KMS-11 (cell line): ENCODE data around the gene PCDHAC2.

Experiments
- H2AFZ ChIP-seq: fragments of 200-600 bp; sonication (generic); 2 replicates; pipeline ENCODE4 v1.6.1; 2016; ENCODE audit warnings: antibody characterized with exemption, mixed run types, low read depth
- H3K27ac ChIP-seq: fragments of 200-600 bp; sonication (generic); 2 replicates; pipeline ENCODE4 v1.6.1; 2016; ENCODE audit warnings: mild to moderate bottlenecking, mixed run types
- H3K27me3 ChIP-seq: fragments of 200-600 bp; sonication (generic); 2 replicates; pipeline ENCODE4 v1.6.1; 2017; ENCODE audit warnings: mild to moderate bottlenecking, low read depth, mixed run types, moderate library complexity; ENCODE audit not compliant: insufficient read depth
- H3K36me3 ChIP-seq: fragments of 200-600 bp; sonication (generic); 2 replicates; pipeline ENCODE4 v1.6.1; 2017; ENCODE audit warnings: mild to moderate bottlenecking, mixed run types; ENCODE audit not compliant: insufficient read depth
- H3K4me1 ChIP-seq: fragments of 200-600 bp; sonication (generic); 2 replicates; pipeline ENCODE4 v1.6.1; 2016; ENCODE audit warnings: mild to moderate bottlenecking, low read depth, mixed run types; ENCODE audit not compliant: poor library complexity, severe bottlenecking
- H3K4me2 ChIP-seq: fragments of 200-600 bp; sonication (generic); 2 replicates; pipeline ENCODE4 v1.7.0; 2016; ENCODE audit warnings: mild to moderate bottlenecking, mixed run types
- H3K4me3 ChIP-seq: fragments of 200-600 bp; sonication (generic); IDR thresholded peaks from 2 replicates; pipeline ENCODE4 v1.6.1; 2017; ENCODE audit warnings: low read depth, low read length, mixed read lengths; ENCODE audit not compliant: insufficient read depth
- H3K79me2 ChIP-seq: fragments of 200-600 bp; sonication (generic); 2 replicates; pipeline ENCODE4 v1.6.1; 2016; ENCODE audit warnings: low read depth, mixed run types; ENCODE audit not compliant: insufficient read depth
- H3K9ac ChIP-seq: fragments of 200-600 bp; sonication (generic); 2 replicates; pipeline ENCODE4 v1.6.1; 2016; ENCODE audit warnings: mild to moderate bottlenecking, mixed run types
- H4K20me1 ChIP-seq: fragments of 200-600 bp; sonication (generic); 2 replicates; pipeline ENCODE4 v1.6.1; 2016; ENCODE audit warnings: mild to moderate bottlenecking, mixed run types; ENCODE audit not compliant: insufficient read depth
- TF ChIP-seq, protein P1 (sequence below): fragments of 200-600 bp; sonication (generic); conservative IDR thresholded peaks from 2 replicates; pipeline ENCODE4 v1.6.1; 2017; ENCODE audit warnings: low read depth, mild to moderate bottlenecking, antibody characterized with exemption, low read length, moderate library complexity, mixed read lengths

Gene PCDHAC2

DNA sequence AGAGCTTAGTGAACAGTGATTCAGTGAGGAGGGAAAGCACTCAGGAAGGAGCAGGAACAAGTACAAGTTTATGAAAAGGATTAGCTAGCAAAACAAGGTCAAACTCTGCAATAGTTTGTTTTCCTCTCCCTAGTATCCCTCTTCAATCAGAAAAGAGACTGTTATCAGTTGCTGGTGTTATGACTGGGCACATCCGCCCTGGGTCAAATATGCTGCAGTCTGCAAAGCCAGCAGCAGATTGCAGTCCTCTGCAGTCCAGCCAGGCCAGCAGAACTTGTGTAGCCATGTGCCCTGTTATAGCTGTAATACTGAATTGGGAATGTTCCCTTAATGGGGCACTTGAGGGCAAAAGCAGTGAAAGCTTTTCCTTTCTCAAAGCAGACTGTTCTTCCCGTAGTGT, 12.0 kb downstream of the PCDHAC2 start:
- Histone ChIP-seq H3K9ac (no peak overlapping the region), H3K79me2 (no peaks in the 10 kb centered on the region), H3K27me3 (no peaks in the 10 kb centered on the region), H3K27ac (no peak overlapping the region), H3K36me3 (no peaks in the 10 kb centered on the region), H2AFZ (no peak overlapping the region), H4K20me1 (no peaks in the 10 kb centered on the region), H3K4me3 (no peak overlapping the region), H3K4me1 (no peaks in the 10 kb centered on the region), H3K4me2 (no peak overlapping the region)
- TF ChIP-seq, protein P1, sequence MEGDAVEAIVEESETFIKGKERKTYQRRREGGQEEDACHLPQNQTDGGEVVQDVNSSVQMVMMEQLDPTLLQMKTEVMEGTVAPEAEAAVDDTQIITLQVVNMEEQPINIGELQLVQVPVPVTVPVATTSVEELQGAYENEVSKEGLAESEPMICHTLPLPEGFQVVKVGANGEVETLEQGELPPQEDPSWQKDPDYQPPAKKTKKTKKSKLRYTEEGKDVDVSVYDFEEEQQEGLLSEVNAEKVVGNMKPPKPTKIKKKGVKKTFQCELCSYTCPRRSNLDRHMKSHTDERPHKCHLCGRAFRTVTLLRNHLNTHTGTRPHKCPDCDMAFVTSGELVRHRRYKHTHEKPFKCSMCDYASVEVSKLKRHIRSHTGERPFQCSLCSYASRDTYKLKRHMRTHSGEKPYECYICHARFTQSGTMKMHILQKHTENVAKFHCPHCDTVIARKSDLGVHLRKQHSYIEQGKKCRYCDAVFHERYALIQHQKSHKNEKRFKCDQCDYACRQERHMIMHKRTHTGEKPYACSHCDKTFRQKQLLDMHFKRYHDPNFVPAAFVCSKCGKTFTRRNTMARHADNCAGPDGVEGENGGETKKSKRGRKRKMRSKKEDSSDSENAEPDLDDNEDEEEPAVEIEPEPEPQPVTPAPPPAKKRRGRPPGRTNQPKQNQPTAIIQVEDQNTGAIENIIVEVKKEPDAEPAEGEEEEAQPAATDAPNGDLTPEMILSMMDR: no peak

DNA sequence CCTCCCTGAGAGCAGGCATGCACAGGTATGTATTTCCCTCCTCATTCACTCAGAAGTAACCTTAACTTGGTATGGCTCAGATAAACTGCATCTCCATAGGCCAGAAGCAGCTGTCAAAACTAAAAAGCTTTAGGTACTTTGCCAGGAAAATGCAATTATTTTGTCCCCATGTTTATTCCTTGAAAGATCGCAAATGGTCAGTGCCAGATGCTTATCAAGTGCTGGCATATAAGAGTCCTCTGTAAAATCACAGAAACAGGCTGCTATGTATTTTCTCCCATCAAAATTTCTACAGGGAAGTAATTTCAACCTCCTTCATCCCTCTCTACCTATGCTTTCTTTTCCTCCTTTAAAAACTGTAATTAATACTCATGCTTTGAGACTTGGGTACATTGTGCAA, 12.7 kb downstream of the PCDHAC2 start:
- no peak overlapping the region for H3K9ac ChIP-seq
- no peak overlapping the region for H3K4me2 ChIP-seq
- no peaks in the 10 kb centered on the region for H3K36me3 ChIP-seq
- no peak overlapping the region for H2AFZ ChIP-seq
- no peaks in the 10 kb centered on the region for H4K20me1 ChIP-seq
- H3K4me3 ChIP-seq: no peak overlapping the region
- H3K79me2 ChIP-seq: no peaks in the 10 kb centered on the region
- TF ChIP-seq, protein P1: no peak
- H3K27me3 ChIP-seq: no peaks in the 10 kb centered on the region
- no peak overlapping the region for H3K27ac ChIP-seq
- H3K4me1 ChIP-seq: no peaks in the 10 kb centered on the region

GRCh38 chr5:140982083-140982716, 15.9 kb downstream of the PCDHAC2 start:
- Histone ChIP-seq H2AFZ (no peak overlapping the region), H3K9ac (no peak overlapping the region), H3K4me3 (no peak overlapping the region), H3K36me3 (no peaks in the 10 kb centered on the region), H3K4me1 (no peaks in the 10 kb centered on the region), H3K27ac (no peak overlapping the region), H3K4me2 (no peak overlapping the region), H3K27me3 (no peaks in the 10 kb centered on the region), H3K79me2 (no peaks in the 10 kb centered on the region), H4K20me1 (no peaks in the 10 kb centered on the region)
- TF ChIP-seq, protein P1: no peak

DNA sequence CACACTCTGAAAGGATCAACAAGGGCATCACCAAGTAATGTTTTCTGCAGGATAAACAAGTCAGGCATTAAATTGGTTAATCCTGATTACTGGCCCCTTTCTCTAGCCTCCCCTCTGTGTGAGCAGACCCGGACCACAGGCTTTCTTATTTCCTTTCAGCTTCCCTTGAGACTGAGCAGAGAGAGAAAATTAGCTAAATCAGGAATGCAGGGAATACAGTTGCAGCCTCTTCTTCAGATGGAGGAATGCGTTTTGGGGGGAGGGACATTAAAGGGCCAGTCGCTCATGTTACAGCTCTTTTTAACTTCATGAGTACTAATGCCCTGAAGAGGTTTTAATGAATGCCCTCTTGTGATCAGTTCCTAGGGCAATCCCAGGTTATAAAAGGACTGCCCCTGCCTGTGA, 19.8 kb downstream of the PCDHAC2 start:
- Histone ChIP-seq H3K27me3 (no peaks in the 10 kb centered on the region), H3K4me2 (no peak overlapping the region), H2AFZ (no peak overlapping the region), H4K20me1 (no peaks in the 10 kb centered on the region), H3K4me3 (no peak overlapping the region), H3K36me3 (no peaks in the 10 kb centered on the region), H3K27ac (no peak overlapping the region), H3K79me2 (no peaks in the 10 kb centered on the region), H3K9ac (no peak overlapping the region), H3K4me1 (no peaks in the 10 kb centered on the region)
- TF ChIP-seq, protein P1: no peak
